NCI-H69 (cell line): ENCODE data around the gene RASIP1.

Experiments
- DNase-seq: peaks from one replicate; lab custom pipeline; 2025; lab: John Stamatoyannopoulos, UW

RASIP1 gene

GRCh38 chr19:48674216-48674809 lies 66.1 kb downstream of the RASIP1 start:
- no peak for DNase-seq

- DNase-seq = no peak
These were observed 66.8 kb downstream of the RASIP1 start for GRCh38 chr19:48673436-48674100.

- DNase-seq = no peak
These were observed 67.4 kb downstream of the RASIP1 start, which contains the start of gene NTN5 for GRCh38 chr19:48672994-48673393. NTN5 (minus strand) TSS chr19:48673017; CDS start chr19:48670986, 2,031 bp downstream.

- DNase-seq = no peak
These were observed 68.9 kb downstream of the RASIP1 start for GRCh38 chr19:48671446-48671995.

- no peak for DNase-seq
These were observed 69.5 kb downstream of the RASIP1 start for GRCh38 chr19:48670699-48671445.
